DOHH2 (cell line): Measurements from ENCODE around the gene DHRS2.

Experiments
- H3F3A ChIP-seq: fragments of 200-600 bp; sonication (generic), shearing (Covaris generic); 2 replicates; pipeline ENCODE4 v1.6.0; 2016; ENCODE audit warnings: antibody characterized with exemption, mild to moderate bottlenecking; ENCODE audit not compliant: control insufficient read depth, insufficient read depth
- H3K27ac ChIP-seq: fragments of 200-600 bp; sonication (generic); 2 replicates; pipeline ENCODE4 v1.5.1; 2014; ENCODE audit warnings: low read depth, mild to moderate bottlenecking, low read length, moderate library complexity
- H3K27me3 ChIP-seq: fragments of 200-600 bp; sonication (generic); 2 replicates; pipeline ENCODE4 v1.6.1; 2014; ENCODE audit warnings: mild to moderate bottlenecking, low read length, mixed read lengths; ENCODE audit not compliant: control insufficient read depth
- H3K36me3 ChIP-seq: fragments of 200-600 bp; sonication (generic); 2 replicates; pipeline ENCODE4 v1.6.1; 2014; ENCODE audit warnings: mild to moderate bottlenecking, low read length, moderate library complexity, mixed read lengths; ENCODE audit not compliant: control insufficient read depth
- H3K4me1 ChIP-seq: fragments of 200-600 bp; sonication (generic); 2 replicates; pipeline ENCODE4 v1.6.1; 2014; ENCODE audit warnings: mild to moderate bottlenecking, low read length, mixed read lengths; ENCODE audit not compliant: control insufficient read depth
- H3K4me2 ChIP-seq: fragments of 200-600 bp; sonication (generic); 2 replicates; pipeline ENCODE4 v1.6.0; 2014; ENCODE audit warnings: mild to moderate bottlenecking, low read length, moderate library complexity
- H3K4me3 ChIP-seq: fragments of 200-600 bp; sonication (generic); 2 replicates; pipeline ENCODE4 v1.5.1; 2014; ENCODE audit warnings: mild to moderate bottlenecking, low read length, mixed read lengths
- H3K79me2 ChIP-seq: fragments of 200-600 bp; sonication (generic); 2 replicates; pipeline ENCODE4 v1.6.1; 2014; ENCODE audit warnings: mild to moderate bottlenecking, low read length, mixed read lengths; ENCODE audit not compliant: control insufficient read depth
- H3K9me2 ChIP-seq: fragments of 200-600 bp; sonication (generic); replicated peaks from 2 replicates; pipeline ENCODE4 v1.6.1; 2014; ENCODE audit warnings: mild to moderate bottlenecking, low read length, mixed read lengths; ENCODE audit not compliant: control insufficient read depth
- H3K9me3 ChIP-seq: fragments of 200-600 bp; sonication (generic); 2 replicates; pipeline ENCODE4 v1.6.1; 2014; ENCODE audit warnings: antibody characterized with exemption, low read length, mixed read lengths; ENCODE audit not compliant: control insufficient read depth, insufficient read depth
- H4K20me1 ChIP-seq: fragments of 200-600 bp; sonication (generic); 2 replicates; pipeline ENCODE4 v1.6.0; 2014; ENCODE audit warnings: low read depth, mild to moderate bottlenecking, antibody characterized with exemption, low read length, moderate library complexity; ENCODE audit not compliant: control insufficient read depth, insufficient read depth
- EZH2phosphoT487 ChIP-seq: fragments of 200-600 bp; sonication (generic); IDR thresholded peaks from 2 replicates; pipeline ENCODE4 v1.6.1; 2017; ENCODE audit warnings: borderline replicate concordance, mild to moderate bottlenecking, antibody characterized with exemption, low read length, moderate library complexity, mixed read lengths
- TF ChIP-seq, protein P1 (sequence below): fragments of 200-600 bp; sonication (generic); IDR thresholded peaks from one replicate; pipeline ENCODE4 v1.5.1; 2014; ENCODE audit warnings: antibody characterized with exemption, mild to moderate bottlenecking, low read depth, low read length; ENCODE audit not compliant: poor library complexity, severe bottlenecking

Gene DHRS2

GRCh38 chr14:23669441-23669840 is 33.3 kb downstream of the DHRS2 start:
- H3K4me3 ChIP-seq, result no peak overlapping the region
- TF ChIP-seq, protein P1, sequence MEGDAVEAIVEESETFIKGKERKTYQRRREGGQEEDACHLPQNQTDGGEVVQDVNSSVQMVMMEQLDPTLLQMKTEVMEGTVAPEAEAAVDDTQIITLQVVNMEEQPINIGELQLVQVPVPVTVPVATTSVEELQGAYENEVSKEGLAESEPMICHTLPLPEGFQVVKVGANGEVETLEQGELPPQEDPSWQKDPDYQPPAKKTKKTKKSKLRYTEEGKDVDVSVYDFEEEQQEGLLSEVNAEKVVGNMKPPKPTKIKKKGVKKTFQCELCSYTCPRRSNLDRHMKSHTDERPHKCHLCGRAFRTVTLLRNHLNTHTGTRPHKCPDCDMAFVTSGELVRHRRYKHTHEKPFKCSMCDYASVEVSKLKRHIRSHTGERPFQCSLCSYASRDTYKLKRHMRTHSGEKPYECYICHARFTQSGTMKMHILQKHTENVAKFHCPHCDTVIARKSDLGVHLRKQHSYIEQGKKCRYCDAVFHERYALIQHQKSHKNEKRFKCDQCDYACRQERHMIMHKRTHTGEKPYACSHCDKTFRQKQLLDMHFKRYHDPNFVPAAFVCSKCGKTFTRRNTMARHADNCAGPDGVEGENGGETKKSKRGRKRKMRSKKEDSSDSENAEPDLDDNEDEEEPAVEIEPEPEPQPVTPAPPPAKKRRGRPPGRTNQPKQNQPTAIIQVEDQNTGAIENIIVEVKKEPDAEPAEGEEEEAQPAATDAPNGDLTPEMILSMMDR, result no peak
- no peak for TF ChIP-seq EZH2phosphoT487
- H3K27me3 ChIP-seq, result no peaks in the 10 kb centered on the region
- H3K9me3 ChIP-seq, result no peaks in the 10 kb centered on the region
- no peak overlapping the region for H3K27ac ChIP-seq
- H3K36me3 ChIP-seq, result no peaks in the 10 kb centered on the region
- no peaks in the 10 kb centered on the region for H3K9me2 ChIP-seq
- no peaks in the 10 kb centered on the region for H3K4me1 ChIP-seq
- H3F3A ChIP-seq, result no peaks in the 10 kb centered on the region
- no peaks in the 10 kb centered on the region for H3K79me2 ChIP-seq
- H3K4me2 ChIP-seq, result no peak overlapping the region
- no peaks in the 10 kb centered on the region for H4K20me1 ChIP-seq

DNA sequence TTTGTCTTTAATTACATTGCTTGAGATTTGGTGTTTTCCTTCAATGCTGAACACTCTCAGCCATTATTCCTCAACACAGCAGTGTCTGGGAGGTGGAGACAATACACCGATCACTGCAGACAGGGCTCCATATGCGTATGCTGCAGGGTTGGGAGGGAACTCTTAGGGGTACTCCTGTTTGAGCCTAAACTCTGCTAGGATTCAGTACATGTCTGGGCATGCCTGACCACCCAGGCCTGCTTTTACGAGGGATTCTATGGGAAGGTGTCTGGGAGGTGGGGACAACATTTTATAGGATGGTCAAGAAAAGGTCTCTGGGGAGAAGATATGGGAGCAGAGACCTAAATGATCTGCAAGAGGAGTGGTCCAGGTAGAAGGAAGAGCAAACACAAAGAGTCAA is 34.3 kb downstream of the DHRS2 start:
- Histone ChIP-seq H3K4me3 (no peak overlapping the region), H3F3A (no peaks in the 10 kb centered on the region), H3K4me2 (no peak overlapping the region), H3K36me3 (no peaks in the 10 kb centered on the region), H3K79me2 (no peaks in the 10 kb centered on the region), H3K4me1 (no peaks in the 10 kb centered on the region), H3K9me2 (no peaks in the 10 kb centered on the region), H3K9me3 (no peaks in the 10 kb centered on the region), H4K20me1 (no peaks in the 10 kb centered on the region), H3K27me3 (no peaks in the 10 kb centered on the region), H3K27ac (no peak overlapping the region)
- TF ChIP-seq EZH2phosphoT487, result no peak
- TF ChIP-seq, protein P1, result no peak

DNA sequence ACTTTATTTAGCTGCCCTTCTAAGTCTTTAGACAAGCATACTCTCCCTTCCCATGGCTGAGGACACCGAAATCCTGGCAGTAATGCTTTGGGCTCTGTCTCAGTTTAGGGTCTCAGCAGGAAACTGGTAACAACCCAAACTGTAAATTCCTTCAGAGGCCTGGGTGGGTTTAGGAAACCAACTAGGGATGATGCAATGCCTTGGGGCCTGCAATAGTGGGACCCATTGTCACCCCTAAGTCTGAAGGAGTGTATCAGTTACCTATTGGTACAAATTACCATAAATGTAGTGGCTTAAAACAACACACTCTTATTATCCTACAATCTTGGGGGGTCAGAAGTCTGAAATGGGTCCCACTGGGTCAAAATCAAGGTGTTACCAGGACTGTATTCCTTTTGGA is 36.0 kb downstream of the DHRS2 start:
- Histone ChIP-seq H3K27me3 (no peaks in the 10 kb centered on the region), H4K20me1 (no peaks in the 10 kb centered on the region), H3F3A (no peaks in the 10 kb centered on the region), H3K4me1 (no peaks in the 10 kb centered on the region), H3K27ac (no peak overlapping the region), H3K4me3 (no peak overlapping the region), H3K9me3 (no peaks in the 10 kb centered on the region), H3K36me3 (no peaks in the 10 kb centered on the region), H3K4me2 (no peak overlapping the region), H3K9me2 (no peaks in the 10 kb centered on the region), H3K79me2 (no peaks in the 10 kb centered on the region)
- no peak for TF ChIP-seq EZH2phosphoT487
- TF ChIP-seq, protein P1, result no peak

DNA sequence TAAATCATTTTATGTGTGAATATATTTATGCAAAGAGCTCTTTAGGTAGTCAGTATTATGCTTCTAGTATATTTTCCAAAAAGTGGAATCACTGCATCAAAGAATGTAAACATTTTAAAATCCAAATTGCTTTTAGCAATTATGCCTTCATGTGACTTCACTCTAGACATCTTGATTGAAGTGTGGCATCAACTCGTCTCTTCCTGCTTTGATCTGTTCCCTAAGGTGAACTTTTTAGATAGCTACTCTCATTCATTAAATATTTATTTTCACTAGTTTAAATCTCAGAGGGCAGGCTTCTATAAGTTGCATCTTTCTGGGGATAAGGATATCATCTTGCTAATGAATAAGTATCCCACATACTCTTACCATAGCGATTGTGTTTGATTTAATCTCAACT is 39.2 kb downstream of the DHRS2 start:
- Histone ChIP-seq H3K36me3 (no peaks in the 10 kb centered on the region), H3K79me2 (no peaks in the 10 kb centered on the region), H3K27me3 (0 out of 2 replicates have a peak, but pooled peaks cover 2% of the 10 kb centered on the region), H3K9me2 (no peaks in the 10 kb centered on the region), H3K9me3 (no peaks in the 10 kb centered on the region), H3K4me1 (no peaks in the 10 kb centered on the region), H3K4me2 (no peak overlapping the region), H3K4me3 (no peak overlapping the region), H3F3A (no peaks in the 10 kb centered on the region), H4K20me1 (no peaks in the 10 kb centered on the region), H3K27ac (no peak overlapping the region)
- TF ChIP-seq EZH2phosphoT487, result no peak
- TF ChIP-seq, protein P1, result no peak
